GM23338 (cell line): ENCODE results near the gene BCS1L. TPM values are rescaled to one million over a fixed set of nuclear protein-coding genes. Genes with fewer than 3 reads are reported as not detected.

Source experiments
- ATAC-seq: fragments of 200-7000 bp; cut with Tn5 transposase; 3 replicates; pipeline ENCODE4 v1.9.1; 2020
- DNase-seq: peaks from one replicate; pipeline ENCODE4 v3.0.0-alpha.2; 2015; ENCODE audit warnings: low spot score
- H2AFZ ChIP-seq: fragments of 200-600 bp; sonication (generic); 2 replicates; pipeline ENCODE4 v1.8.0; 2016; ENCODE audit warnings: antibody characterized with exemption, mild to moderate bottlenecking, moderate library complexity
- H3F3A ChIP-seq: fragments of 200-600 bp; sonication (generic); replicated peaks from 2 replicates; pipeline ENCODE4 v1.8.0; 2017; ENCODE audit warnings: antibody characterized with exemption, mixed run types, low read depth
- H3K27ac ChIP-seq: fragments of 200-600 bp; sonication (generic); 2 replicates; pipeline ENCODE4 v1.6.1; 2016; ENCODE audit warnings: low read depth
- H3K27me3 ChIP-seq: fragments of 200-600 bp; sonication (generic); 2 replicates; pipeline ENCODE4 v1.8.0; 2016; ENCODE audit warnings: mild to moderate bottlenecking, mixed run types, moderate library complexity; ENCODE audit not compliant: insufficient read depth
- H3K36me3 ChIP-seq: fragments of 200-600 bp; sonication (generic); 2 replicates; pipeline ENCODE4 v1.8.0; 2016; ENCODE audit warnings: mild to moderate bottlenecking; ENCODE audit not compliant: insufficient read depth
- H3K4me1 ChIP-seq: fragments of 200-600 bp; sonication (generic); 2 replicates; pipeline ENCODE4 v1.8.0; 2016; ENCODE audit warnings: mild to moderate bottlenecking, moderate library complexity; ENCODE audit not compliant: insufficient read depth
- H3K4me2 ChIP-seq: fragments of 200-600 bp; sonication (generic); 2 replicates; pipeline ENCODE4 v1.7.1; 2017; ENCODE audit warnings: mixed run types
- H3K4me3 ChIP-seq: fragments of 200-600 bp; sonication (generic); 2 replicates; pipeline ENCODE4 v1.6.1; 2016; ENCODE audit warnings: mixed run types
- H3K79me2 ChIP-seq: fragments of 200-600 bp; sonication (generic); replicated peaks from 2 replicates; pipeline ENCODE4 v1.8.0; 2017; ENCODE audit warnings: mild to moderate bottlenecking; ENCODE audit not compliant: insufficient read depth
- H3K9me2 ChIP-seq: fragments of 200-600 bp; sonication (generic); 2 replicates; pipeline ENCODE4 v1.8.0; 2017; ENCODE audit not compliant: insufficient read depth
- H4K20me1 ChIP-seq: fragments of 200-600 bp; sonication (generic); replicated peaks from 2 replicates; pipeline ENCODE4 v1.8.0; 2017; ENCODE audit warnings: mild to moderate bottlenecking; ENCODE audit not compliant: insufficient read depth
- H3K27ac Mint-ChIP-seq: 2 replicates; pipeline ENCODE4 v1.8.0; 2020; ENCODE audit warnings: inconsistent platforms, mild to moderate bottlenecking, moderate library complexity, mixed read lengths
- H3K27me3 Mint-ChIP-seq: 3 replicates; pipeline ENCODE4 v1.8.0; 2022; ENCODE audit warnings: low read depth, mild to moderate bottlenecking, moderate library complexity, mixed read lengths, inconsistent platforms; ENCODE audit not compliant: insufficient read depth, poor library complexity
- H3K36me3 Mint-ChIP-seq: 3 replicates; pipeline ENCODE4 v1.8.0; 2021; ENCODE audit warnings: low read depth, mild to moderate bottlenecking, inconsistent platforms, moderate library complexity, mixed read lengths
- H3K4me1 Mint-ChIP-seq: 3 replicates; pipeline ENCODE4 v1.8.0; 2020; ENCODE audit warnings: mild to moderate bottlenecking, inconsistent platforms, mixed read lengths
- H3K4me3 Mint-ChIP-seq: 3 replicates; pipeline ENCODE4 v1.8.0; 2021; ENCODE audit warnings: moderate library complexity, mild to moderate bottlenecking, inconsistent platforms, mixed read lengths
- H3K9me3 Mint-ChIP-seq: 3 replicates; pipeline ENCODE4 v1.8.0; 2020; ENCODE audit warnings: moderate library complexity, mild to moderate bottlenecking, inconsistent platforms, mixed read lengths
- CREB1 ChIP-seq: fragments of 250-450 bp; sonication (Bioruptor Pico); IDR thresholded peaks from 2 replicates; pipeline ENCODE4 v1.5.0; 2020; ENCODE audit warnings: low read depth, mild to moderate bottlenecking, moderate library complexity
- CTCF ChIP-seq, 2 experiments: fragments of 200-600 bp in 1 of 2; sonication (generic) in 1 of 2; conservative IDR thresholded peaks; 2 replicates each; pipeline versions ENCODE4 v1.5.1 to v1.6.1; 2016 to 2017; ENCODE audit warnings: antibody characterized with exemption in 2 of 2, low read depth in 2 of 2, mild to moderate bottlenecking in 2 of 2, moderate library complexity in 1 of 2
- ETS1 ChIP-seq: IDR thresholded peaks from 2 replicates; pipeline ENCODE4 v1.6.1; 2016; ENCODE audit warnings: antibody characterized with exemption
- EZH2 ChIP-seq: fragments of 200-600 bp; sonication (generic); IDR thresholded peaks from one replicate; pipeline ENCODE4 v1.8.0; 2017; ENCODE audit warnings: antibody characterized with exemption, mild to moderate bottlenecking, low read depth; ENCODE audit not compliant: unreplicated experiment
- JUNB ChIP-seq: IDR thresholded peaks from one replicate; pipeline ENCODE4 v1.6.1; 2016; ENCODE audit warnings: antibody characterized with exemption; ENCODE audit not compliant: unreplicated experiment
- NANOG ChIP-seq: IDR thresholded peaks from 2 replicates; pipeline ENCODE4 v1.6.1; 2016; ENCODE audit warnings: antibody characterized with exemption, borderline replicate concordance
- POLR2AphosphoS5 ChIP-seq: IDR thresholded peaks from 2 replicates; pipeline ENCODE4 v1.6.1; 2016; ENCODE audit warnings: antibody characterized with exemption, low read depth
- ZNF331 ChIP-seq: fragments of 250-450 bp; sonication (Bioruptor Pico); IDR thresholded peaks from 2 replicates; pipeline ENCODE4 v1.5.0; 2020; ENCODE audit warnings: low read depth, mild to moderate bottlenecking, moderate library complexity
- polyA plus RNA-seq: library from polyadenylated mRNA; unstranded; fragments of >200 nt; fragmentation: Nextera tagmentation; extraction: Ambion mirVana; gene quantifications from 2 replicates; pipeline ENCODE4 v1.2.1, GENCODE V29; 2016
- total RNA-seq: library from RNA; depleted of rRNA; stranded (reverse); fragments of >200 nt; shearing (Covaris generic); gene quantifications from 2 replicates; pipeline ENCODE4 v1.2.3, GENCODE V29; 2014
- TF ChIP-seq, protein P1 (sequence below): IDR thresholded peaks from one replicate; pipeline ENCODE4 v1.6.1; 2018; ENCODE audit warnings: antibody characterized with exemption; ENCODE audit not compliant: unreplicated experiment
- TF ChIP-seq, protein P2 (sequence below): fragments of 250-450 bp; sonication (Bioruptor Pico); IDR thresholded peaks from 2 replicates; pipeline ENCODE4 v1.5.0; 2020; ENCODE audit warnings: mild to moderate bottlenecking, moderate library complexity

The BCS1L gene
- total and polyA plus RNA-seq, 2 experiments from 2014 or later, result 16.9 to 31.6 TPM

- no peaks in the 10 kb centered on the region for H3K9me3 Mint-ChIP-seq
- ATAC-seq (no peak), DNase-seq (no peak)
- peaks cover 6% of the 10 kb centered on the region for H3K4me1 Mint-ChIP-seq
- Histone ChIP-seq H3K27ac (no peak overlapping the region), H3K27me3 (no peaks in the 10 kb centered on the region), H4K20me1 (peaks cover 16% of the 10 kb centered on the region), H3K79me2 (peaks cover 6% of the 10 kb centered on the region), H3K4me1 (peaks cover 5% of the 10 kb centered on the region), H3K9me2 (no peaks in the 10 kb centered on the region), H2AFZ (no peak overlapping the region), H3F3A (0 out of 2 replicates have a peak, but pooled peaks cover 8% of the 10 kb centered on the region), H3K36me3 (peaks cover 26% of the 10 kb centered on the region), H3K4me3 (no peak overlapping the region), H3K4me2 (no peak overlapping the region)
- peaks cover 63% of the 10 kb centered on the region for H3K36me3 Mint-ChIP-seq
- peaks cover 2% of the 10 kb centered on the region for H3K27me3 Mint-ChIP-seq
- H3K27ac Mint-ChIP-seq, result no peak overlapping the region
- no peak overlapping the region for H3K4me3 Mint-ChIP-seq
- no peak for TF ChIP-seq EZH2
- TF ChIP-seq POLR2AphosphoS5, result no peak
- TF ChIP-seq JUNB, result no peak
- no peak for TF ChIP-seq ZNF331 (CRISPR knock-in tag)
- TF ChIP-seq CTCF (conservative IDR thresholded peaks at IDR 0.05; ENCODE audit: low read depth in 2 of 2), result no peak
- no peak for TF ChIP-seq ETS1
- TF ChIP-seq, protein P1, sequence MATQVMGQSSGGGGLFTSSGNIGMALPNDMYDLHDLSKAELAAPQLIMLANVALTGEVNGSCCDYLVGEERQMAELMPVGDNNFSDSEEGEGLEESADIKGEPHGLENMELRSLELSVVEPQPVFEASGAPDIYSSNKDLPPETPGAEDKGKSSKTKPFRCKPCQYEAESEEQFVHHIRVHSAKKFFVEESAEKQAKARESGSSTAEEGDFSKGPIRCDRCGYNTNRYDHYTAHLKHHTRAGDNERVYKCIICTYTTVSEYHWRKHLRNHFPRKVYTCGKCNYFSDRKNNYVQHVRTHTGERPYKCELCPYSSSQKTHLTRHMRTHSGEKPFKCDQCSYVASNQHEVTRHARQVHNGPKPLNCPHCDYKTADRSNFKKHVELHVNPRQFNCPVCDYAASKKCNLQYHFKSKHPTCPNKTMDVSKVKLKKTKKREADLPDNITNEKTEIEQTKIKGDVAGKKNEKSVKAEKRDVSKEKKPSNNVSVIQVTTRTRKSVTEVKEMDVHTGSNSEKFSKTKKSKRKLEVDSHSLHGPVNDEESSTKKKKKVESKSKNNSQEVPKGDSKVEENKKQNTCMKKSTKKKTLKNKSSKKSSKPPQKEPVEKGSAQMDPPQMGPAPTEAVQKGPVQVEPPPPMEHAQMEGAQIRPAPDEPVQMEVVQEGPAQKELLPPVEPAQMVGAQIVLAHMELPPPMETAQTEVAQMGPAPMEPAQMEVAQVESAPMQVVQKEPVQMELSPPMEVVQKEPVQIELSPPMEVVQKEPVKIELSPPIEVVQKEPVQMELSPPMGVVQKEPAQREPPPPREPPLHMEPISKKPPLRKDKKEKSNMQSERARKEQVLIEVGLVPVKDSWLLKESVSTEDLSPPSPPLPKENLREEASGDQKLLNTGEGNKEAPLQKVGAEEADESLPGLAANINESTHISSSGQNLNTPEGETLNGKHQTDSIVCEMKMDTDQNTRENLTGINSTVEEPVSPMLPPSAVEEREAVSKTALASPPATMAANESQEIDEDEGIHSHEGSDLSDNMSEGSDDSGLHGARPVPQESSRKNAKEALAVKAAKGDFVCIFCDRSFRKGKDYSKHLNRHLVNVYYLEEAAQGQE, result no peak
- no peak for TF ChIP-seq NANOG
- TF ChIP-seq, protein P2, sequence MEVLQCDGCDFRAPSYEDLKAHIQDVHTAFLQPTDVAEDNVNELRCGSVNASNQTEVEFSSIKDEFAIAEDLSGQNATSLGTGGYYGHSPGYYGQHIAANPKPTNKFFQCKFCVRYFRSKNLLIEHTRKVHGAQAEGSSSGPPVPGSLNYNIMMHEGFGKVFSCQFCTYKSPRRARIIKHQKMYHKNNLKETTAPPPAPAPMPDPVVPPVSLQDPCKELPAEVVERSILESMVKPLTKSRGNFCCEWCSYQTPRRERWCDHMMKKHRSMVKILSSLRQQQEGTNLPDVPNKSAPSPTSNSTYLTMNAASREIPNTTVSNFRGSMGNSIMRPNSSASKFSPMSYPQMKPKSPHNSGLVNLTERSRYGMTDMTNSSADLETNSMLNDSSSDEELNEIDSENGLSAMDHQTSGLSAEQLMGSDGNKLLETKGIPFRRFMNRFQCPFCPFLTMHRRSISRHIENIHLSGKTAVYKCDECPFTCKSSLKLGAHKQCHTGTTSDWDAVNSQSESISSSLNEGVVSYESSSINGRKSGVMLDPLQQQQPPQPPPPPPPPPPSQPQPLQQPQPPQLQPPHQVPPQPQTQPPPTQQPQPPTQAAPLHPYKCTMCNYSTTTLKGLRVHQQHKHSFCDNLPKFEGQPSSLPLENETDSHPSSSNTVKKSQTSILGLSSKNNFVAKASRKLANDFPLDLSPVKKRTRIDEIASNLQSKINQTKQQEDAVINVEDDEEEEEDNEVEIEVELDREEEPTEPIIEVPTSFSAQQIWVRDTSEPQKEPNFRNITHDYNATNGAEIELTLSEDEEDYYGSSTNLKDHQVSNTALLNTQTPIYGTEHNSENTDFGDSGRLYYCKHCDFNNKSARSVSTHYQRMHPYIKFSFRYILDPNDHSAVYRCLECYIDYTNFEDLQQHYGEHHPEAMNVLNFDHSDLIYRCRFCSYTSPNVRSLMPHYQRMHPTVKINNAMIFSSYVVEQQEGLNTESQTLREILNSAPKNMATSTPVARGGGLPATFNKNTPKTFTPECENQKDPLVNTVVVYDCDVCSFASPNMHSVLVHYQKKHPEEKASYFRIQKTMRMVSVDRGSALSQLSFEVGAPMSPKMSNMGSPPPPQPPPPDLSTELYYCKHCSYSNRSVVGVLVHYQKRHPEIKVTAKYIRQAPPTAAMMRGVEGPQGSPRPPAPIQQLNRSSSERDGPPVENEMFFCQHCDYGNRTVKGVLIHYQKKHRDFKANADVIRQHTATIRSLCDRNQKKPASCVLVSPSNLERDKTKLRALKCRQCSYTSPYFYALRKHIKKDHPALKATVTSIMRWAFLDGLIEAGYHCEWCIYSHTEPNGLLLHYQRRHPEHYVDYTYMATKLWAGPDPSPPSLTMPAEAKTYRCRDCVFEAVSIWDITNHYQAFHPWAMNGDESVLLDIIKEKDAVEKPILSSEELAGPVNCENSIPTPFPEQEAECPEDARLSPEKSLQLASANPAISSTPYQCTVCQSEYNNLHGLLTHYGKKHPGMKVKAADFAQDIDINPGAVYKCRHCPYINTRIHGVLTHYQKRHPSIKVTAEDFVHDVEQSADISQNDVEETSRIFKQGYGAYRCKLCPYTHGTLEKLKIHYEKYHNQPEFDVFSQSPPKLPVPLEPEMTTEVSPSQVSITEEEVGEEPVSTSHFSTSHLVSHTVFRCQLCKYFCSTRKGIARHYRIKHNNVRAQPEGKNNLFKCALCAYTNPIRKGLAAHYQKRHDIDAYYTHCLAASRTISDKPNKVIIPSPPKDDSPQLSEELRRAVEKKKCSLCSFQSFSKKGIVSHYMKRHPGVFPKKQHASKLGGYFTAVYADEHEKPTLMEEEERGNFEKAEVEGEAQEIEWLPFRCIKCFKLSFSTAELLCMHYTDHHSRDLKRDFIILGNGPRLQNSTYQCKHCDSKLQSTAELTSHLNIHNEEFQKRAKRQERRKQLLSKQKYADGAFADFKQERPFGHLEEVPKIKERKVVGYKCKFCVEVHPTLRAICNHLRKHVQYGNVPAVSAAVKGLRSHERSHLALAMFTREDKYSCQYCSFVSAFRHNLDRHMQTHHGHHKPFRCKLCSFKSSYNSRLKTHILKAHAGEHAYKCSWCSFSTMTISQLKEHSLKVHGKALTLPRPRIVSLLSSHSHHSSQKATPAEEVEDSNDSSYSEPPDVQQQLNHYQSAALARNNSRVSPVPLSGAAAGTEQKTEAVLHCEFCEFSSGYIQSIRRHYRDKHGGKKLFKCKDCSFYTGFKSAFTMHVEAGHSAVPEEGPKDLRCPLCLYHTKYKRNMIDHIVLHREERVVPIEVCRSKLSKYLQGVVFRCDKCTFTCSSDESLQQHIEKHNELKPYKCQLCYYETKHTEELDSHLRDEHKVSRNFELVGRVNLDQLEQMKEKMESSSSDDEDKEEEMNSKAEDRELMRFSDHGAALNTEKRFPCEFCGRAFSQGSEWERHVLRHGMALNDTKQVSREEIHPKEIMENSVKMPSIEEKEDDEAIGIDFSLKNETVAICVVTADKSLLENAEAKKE, result no peak
- no peak for TF ChIP-seq CREB1
These were observed 3.3 kb downstream of the BCS1L start for GRCh38 chr2:218662827-218663226.
